Natural killer cell treated with Interleukin-12 subunit alpha and Interleukin-12 subunit beta and Interleukin-15 and Interleukin-18, amount 100 ng/mL, for 72 hours (primary cell): Measurements from ENCODE around the gene MAP4K5. TPM values are rescaled to one million over a fixed set of nuclear protein-coding genes. Genes with fewer than 3 reads are reported as not detected.
A peak's percentile ranks its signal among the peaks of the same experiment; 100 is the strongest.
"Not testable (repeated sequence)": the region's sequence is repeated elsewhere in the genome, so short reads cannot be mapped to it uniquely, and the experiment has no call there.

Experiments
- ATAC-seq, 2 donors: fragments of 150-1000 bp; cut with Tn5 transposase in 1 of 2; sonication (Bioruptor Pico), chemical (Tn5 transposase) in 1 of 2; 2 replicates each; pipeline ENCODE4 v1.10.0; 2021
- DNase-seq: peaks from one replicate; pipeline ENCODE4 v3.0.0; 2022; ENCODE audit warnings: low spot score
- H3K27ac Mint-ChIP-seq, 2 donors: 1 replicate in 1 of 2; 2 replicates in 1 of 2; pipeline ENCODE4 v1.8.0; 2022; ENCODE audit warnings: mixed read lengths in 2 of 2, mild to moderate bottlenecking in 1 of 2, moderate library complexity in 1 of 2
- H3K27me3 Mint-ChIP-seq, 2 donors: 1 replicate in 1 of 2; 2 replicates in 1 of 2; pipeline ENCODE4 v1.8.0; 2022; ENCODE audit warnings: mixed read lengths in 2 of 2
- H3K36me3 Mint-ChIP-seq: one replicate; pipeline ENCODE4 v1.8.0; 2022; ENCODE audit warnings: mixed read lengths
- H3K4me1 Mint-ChIP-seq, 2 donors: 1 replicate in 1 of 2; 2 replicates in 1 of 2; pipeline ENCODE4 v1.8.0; 2022; ENCODE audit warnings: low read depth in 2 of 2, mixed read lengths in 2 of 2, mild to moderate bottlenecking in 1 of 2
- H3K4me3 Mint-ChIP-seq: one replicate; pipeline ENCODE4 v1.8.0; 2022; ENCODE audit warnings: mixed read lengths
- H3K9me3 Mint-ChIP-seq: 2 replicates; pipeline ENCODE4 v1.8.0; 2022; ENCODE audit warnings: mixed read lengths
- total RNA-seq, 2 donors: library from RNA; stranded (reverse); gene quantifications; one replicate each; pipeline ENCODE4 v1.2.3, GENCODE V29; 2022

The MAP4K5 gene
- total RNA-seq, 2 donors from 2014 or later = 48.7 to 59.3 TPM

GRCh38 chr14:50528000-50528399, 4.4 kb downstream of the MAP4K5 start:
- no peak overlapping the region for H3K27ac Mint-ChIP-seq
- ATAC-seq = no peak
- no peak for DNase-seq
- H3K27me3 Mint-ChIP-seq = no peaks in the 10 kb centered on the region
- no peak overlapping the region for H3K4me3 Mint-ChIP-seq
- peaks cover 54 to 73% of the 10 kb centered on the region in 2 donors for H3K4me1 Mint-ChIP-seq
- H3K36me3 Mint-ChIP-seq = peaks cover 4% of the 10 kb centered on the region
- no peaks in the 10 kb centered on the region for H3K9me3 Mint-ChIP-seq

- Mint-ChIP-seq H3K4me1 (peaks cover 58 to 66% of the 10 kb centered on the region in 2 donors), H3K27me3 (no peaks in the 10 kb centered on the region), H3K27ac (peak overlapping the region; percentile 47 to 66), H3K4me3 (peak overlapping the region; percentile 25), H3K9me3 (no peaks in the 10 kb centered on the region), H3K36me3 (no peaks in the 10 kb centered on the region)
- ATAC-seq = no peak
- DNase-seq = no peak
Observed at GRCh38 chr14:50524731-50525515, 7.4 kb downstream of the MAP4K5 start.

GRCh38 chr14:50524060-50524459, 8.3 kb downstream of the MAP4K5 start:
- ATAC-seq (no peak), DNase-seq (no peak)
- peak overlapping the region; percentile 47 to 66 for H3K27ac Mint-ChIP-seq
- no peaks in the 10 kb centered on the region for H3K9me3 Mint-ChIP-seq
- H3K4me3 Mint-ChIP-seq = peak overlapping the region; percentile 19
- H3K4me1 Mint-ChIP-seq = peaks cover 49 to 58% of the 10 kb centered on the region in 2 donors
- no peaks in the 10 kb centered on the region for H3K36me3 Mint-ChIP-seq
- H3K27me3 Mint-ChIP-seq = no peaks in the 10 kb centered on the region

- Mint-ChIP-seq H3K27me3 (no peaks in the 10 kb centered on the region), H3K4me3 (peak overlapping the region; percentile 19), H3K27ac (peak overlapping the region; percentile 47 to 66), H3K36me3 (no peaks in the 10 kb centered on the region), H3K9me3 (no peaks in the 10 kb centered on the region), H3K4me1 (peaks cover 51 to 55% of the 10 kb centered on the region in 2 donors)
- no peak for DNase-seq
- no peak for ATAC-seq
Observed at GRCh38 chr14:50523271-50524041, 8.9 kb downstream of the MAP4K5 start.

- Mint-ChIP-seq H3K4me3 (peak overlapping the region; percentile 80), H3K9me3 (no peaks in the 10 kb centered on the region), H3K27ac (peak overlapping the region; percentile 88 to 95), H3K27me3 (no peaks in the 10 kb centered on the region), H3K36me3 (no peaks in the 10 kb centered on the region), H3K4me1 (peaks cover 49 to 50% of the 10 kb centered on the region in 2 donors)
- DNase-seq (no peak), ATAC-seq (peak; percentile 80 to 91)
Observed at GRCh38 chr14:50521912-50522341, 10.4 kb downstream of the MAP4K5 start.

GRCh38 chr14:50520947-50521815, 11.2 kb downstream of the MAP4K5 start:
- peak; percentile 92 to 97 for ATAC-seq
- H3K4me3 Mint-ChIP-seq = peak overlapping the region; percentile 80
- DNase-seq = peak; percentile 75
- no peaks in the 10 kb centered on the region for H3K36me3 Mint-ChIP-seq
- peak overlapping the region; percentile 88 to 95 for H3K27ac Mint-ChIP-seq
- H3K27me3 Mint-ChIP-seq = no peaks in the 10 kb centered on the region
- no peaks in the 10 kb centered on the region for H3K9me3 Mint-ChIP-seq
- H3K4me1 Mint-ChIP-seq = peaks cover 45% of the 10 kb centered on the region in 2 donors

GRCh38 chr14:50516091-50516490, 16.3 kb downstream of the MAP4K5 start:
- Mint-ChIP-seq H3K4me3 (no peak overlapping the region), H3K36me3 (no peaks in the 10 kb centered on the region), H3K4me1 (peaks cover 6 to 15% of the 10 kb centered on the region in 2 donors), H3K27me3 (no peaks in the 10 kb centered on the region), H3K27ac (no peak overlapping the region), H3K9me3 (no peaks in the 10 kb centered on the region)
- DNase-seq = no peak
- ATAC-seq = no peak

- DNase-seq (no peak), ATAC-seq (no peak)
- H3K4me1 Mint-ChIP-seq = peaks cover 16 to 26% of the 10 kb centered on the region in 2 donors
- no peak overlapping the region for H3K4me3 Mint-ChIP-seq
- H3K27ac Mint-ChIP-seq = no peak overlapping the region
- H3K9me3 Mint-ChIP-seq = no peaks in the 10 kb centered on the region
- no peaks in the 10 kb centered on the region for H3K27me3 Mint-ChIP-seq
- no peaks in the 10 kb centered on the region for H3K36me3 Mint-ChIP-seq
Observed at GRCh38 chr14:50512463-50512862, 19.9 kb downstream of the MAP4K5 start.

GRCh38 chr14:50510157-50510556, 22.2 kb downstream of the MAP4K5 start:
- H3K9me3 Mint-ChIP-seq = no peaks in the 10 kb centered on the region
- no peak overlapping the region for H3K27ac Mint-ChIP-seq
- H3K4me1 Mint-ChIP-seq = peaks cover 21 to 33% of the 10 kb centered on the region in 2 donors

GRCh38 chr14:50507078-50507477, 25.3 kb downstream of the MAP4K5 start:
- not testable (repeated sequence) for ATAC-seq, H3K9me3 Mint-ChIP-seq, DNase-seq, H3K36me3 Mint-ChIP-seq, H3K27me3 Mint-ChIP-seq
- Mint-ChIP-seq H3K4me3 (peak overlapping the region; percentile 15), H3K27ac (peak overlapping the region in 1 of 2 donors; percentile 46), H3K4me1 (peaks cover 17 to 30% of the 10 kb centered on the region in 2 donors)

More at GRCh38 chr14:50510157-50510556, 22.2 kb downstream of the MAP4K5 start:
- DNase-seq (no peak), ATAC-seq (no peak)
- no peaks in the 10 kb centered on the region for H3K36me3 Mint-ChIP-seq
- no peaks in the 10 kb centered on the region for H3K27me3 Mint-ChIP-seq
- no peak overlapping the region for H3K4me3 Mint-ChIP-seq

GRCh38 chr14:50501642-50502041, 30.7 kb downstream of the MAP4K5 start:
- Mint-ChIP-seq H3K27me3 (no peaks in the 10 kb centered on the region), H3K9me3 (no peaks in the 10 kb centered on the region), H3K4me3 (no peak overlapping the region), H3K27ac (no peak overlapping the region), H3K36me3 (peaks cover 18% of the 10 kb centered on the region), H3K4me1 (peaks cover 7 to 13% of the 10 kb centered on the region in 2 donors)
- DNase-seq = no peak
- no peak for ATAC-seq

GRCh38 chr14:50497351-50497750, 35.0 kb downstream of the MAP4K5 start:
- no peak overlapping the region for H3K27ac Mint-ChIP-seq
- peaks cover 12% of the 10 kb centered on the region for H3K36me3 Mint-ChIP-seq
- H3K9me3 Mint-ChIP-seq = no peaks in the 10 kb centered on the region
- H3K4me3 Mint-ChIP-seq = no peak overlapping the region
- H3K4me1 Mint-ChIP-seq = peaks cover 18 to 22% of the 10 kb centered on the region in 2 donors
- no peaks in the 10 kb centered on the region for H3K27me3 Mint-ChIP-seq
- ATAC-seq (no peak), DNase-seq (no peak)

- peak overlapping the region in 1 of 2 donors; percentile 16 for H3K27ac Mint-ChIP-seq
Observed at GRCh38 chr14:50489851-50490250, 42.5 kb downstream of the MAP4K5 start.

More at GRCh38 chr14:50489851-50490250, 42.5 kb downstream of the MAP4K5 start:
- H3K9me3 Mint-ChIP-seq = no peaks in the 10 kb centered on the region
- no peaks in the 10 kb centered on the region for H3K27me3 Mint-ChIP-seq
- ATAC-seq (no peak), DNase-seq (no peak)
- H3K36me3 Mint-ChIP-seq = no peaks in the 10 kb centered on the region
- H3K4me3 Mint-ChIP-seq = no peak overlapping the region
- H3K4me1 Mint-ChIP-seq = peaks cover 15 to 20% of the 10 kb centered on the region in 2 donors
